GM12878 (cell line): ENCODE data around the gene EGF. TPM values are rescaled to one million over a fixed set of nuclear protein-coding genes. Genes with fewer than 3 reads are reported as not detected.
A peak's percentile ranks its signal among the peaks of the same experiment; 100 is the strongest.

Experiments
- ATAC-seq: fragments of 200-7000 bp; cut with Tn5 transposase; 3 replicates; pipeline ENCODE4 v1.9.1; 2020; ENCODE audit warnings: mild to moderate bottlenecking, moderate library complexity
- BruUV-seq: library from RNA; stranded (reverse); fragments of 400-500 nt; replicated peaks from 2 replicates; lab custom pipeline; 2021; lab: Mats Ljungman, UMichigan
- CTCF ChIA-PET: fragments of 300-600 bp; sonication (Branson Sonifier 250); formaldehyde crosslinking; extraction: SDS; loops from one replicate; lab custom pipeline; 2021; ENCODE audit warnings: inconsistent platforms; lab: Yijun Ruan, JAX
- POLR2A ChIA-PET: fragments of 350-600 bp; formaldehyde crosslinking; extraction: SDS; loops from one replicate; lab custom pipeline; 2021; ENCODE audit warnings: inconsistent platforms; lab: Charles Lee
- RAD21 ChIA-PET: fragments of 300-600 bp; sonication (Branson Sonifier 250); formaldehyde crosslinking; loops from one replicate; lab custom pipeline; 2023; ENCODE audit warnings: antibody characterized with exemption; ENCODE audit not compliant: unreplicated experiment; lab: Charles Lee
- SMC1A ChIA-PET: fragments of 300-600 bp; sonication (Branson Sonifier 250); formaldehyde crosslinking; loops from one replicate; lab custom pipeline; 2023; ENCODE audit not compliant: unreplicated experiment, uncharacterized antibody; lab: Charles Lee
- DNase-seq: peaks from one replicate; pipeline ENCODE4 v3.0.0-alpha.2; 2011; ENCODE audit warnings: low read depth, low spot score
- FAIRE-seq: peaks from 3 replicates; lab custom pipeline; 2011; peaks lifted over from hg19 to GRCh38; lab: Jason Lieb, UNC
- H2AFZ ChIP-seq: 2 replicates; pipeline ENCODE4 v1.6.0; 2011; ENCODE audit warnings: low read depth, low read length, control low read depth; ENCODE audit not compliant: control insufficient read depth
- H3K27ac ChIP-seq: 2 replicates; pipeline ENCODE4 v1.5.1; 2011; ENCODE audit warnings: control low read depth; ENCODE audit not compliant: control insufficient read depth, insufficient read depth
- H3K27me3 ChIP-seq, 2 experiments: replicated peaks in 1 of 2; 2 replicates each; pipeline versions ENCODE4 v1.6.0 to v1.6.1; 2011; ENCODE audit warnings: low read length in 1 of 2; ENCODE audit not compliant: control insufficient read depth in 2 of 2, insufficient read depth in 2 of 2
- H3K36me3 ChIP-seq, 2 experiments: 2 replicates each; pipeline ENCODE4 v1.5.1; 2011; ENCODE audit warnings: low read length in 1 of 2; ENCODE audit not compliant: control insufficient read depth in 2 of 2, insufficient read depth in 2 of 2
- H3K4me1 ChIP-seq: 2 replicates; pipeline ENCODE4 v1.6.1; 2011; ENCODE audit warnings: mild to moderate bottlenecking, low read length, moderate library complexity, mixed read lengths; ENCODE audit not compliant: control insufficient read depth, insufficient read depth
- H3K4me2 ChIP-seq: 2 replicates; pipeline ENCODE4 v1.6.0; 2011; ENCODE audit warnings: control low read depth; ENCODE audit not compliant: control insufficient read depth, insufficient read depth
- H3K4me3 ChIP-seq: fragments of 200-600 bp; sonication (generic); 2 replicates; pipeline ENCODE4 v1.5.1; 2016
- H3K79me2 ChIP-seq: 2 replicates; pipeline ENCODE4 v1.6.0; 2011; ENCODE audit warnings: low read length; ENCODE audit not compliant: control insufficient read depth, insufficient read depth
- H3K9ac ChIP-seq: 2 replicates; pipeline ENCODE4 v1.8.0; 2011; ENCODE audit warnings: low read length, control low read depth, mixed read lengths; ENCODE audit not compliant: control insufficient read depth, insufficient read depth
- H3K9me3 ChIP-seq: replicated peaks from 3 replicates; pipeline ENCODE4 v1.5.1; 2011; ENCODE audit warnings: mild to moderate bottlenecking, low read length; ENCODE audit not compliant: control insufficient read depth, insufficient read depth
- H4K20me1 ChIP-seq: 2 replicates; pipeline ENCODE4 v1.6.0; 2011; ENCODE audit not compliant: control insufficient read depth, insufficient read depth
- ASH2L ChIP-seq: fragments of 300-600, 200-600 bp; sonication (generic); IDR thresholded peaks from 2 replicates; pipeline ENCODE4 v1.6.1; 2017; ENCODE audit warnings: low read depth, mild to moderate bottlenecking, borderline replicate concordance
- BRCA1 ChIP-seq: IDR thresholded peaks from 2 replicates; pipeline ENCODE4 v1.6.1; 2011; ENCODE audit warnings: low read depth, low read length, improper control_type of control experiment
- CBX5 ChIP-seq: sonication (generic); IDR thresholded peaks from 2 replicates; pipeline ENCODE4 v1.6.1; 2016; ENCODE audit warnings: low read depth, moderate library complexity, mild to moderate bottlenecking, inconsistent platforms
- ESRRA ChIP-seq: IDR thresholded peaks from 2 replicates; pipeline ENCODE4 v1.6.1; 2012; ENCODE audit warnings: mild to moderate bottlenecking, low read length, improper control_type of control experiment
- MEF2B ChIP-seq: fragments of 450-650 bp; IDR thresholded peaks from 2 replicates; pipeline ENCODE4 v1.6.1; 2018; ENCODE audit warnings: mild to moderate bottlenecking, moderate library complexity; ENCODE audit not compliant: partially characterized antibody, poor library complexity, severe bottlenecking
- NFIC ChIP-seq: IDR thresholded peaks from 2 replicates; pipeline ENCODE4 v1.6.1; 2012; ENCODE audit warnings: low read depth, mild to moderate bottlenecking, inconsistent platforms, low read length, moderate library complexity
- NFXL1 ChIP-seq: fragments of 450-650 bp; IDR thresholded peaks from 2 replicates; pipeline ENCODE4 v1.6.1; 2017; ENCODE audit warnings: antibody characterized with exemption, mild to moderate bottlenecking, borderline replicate concordance
- NKRF ChIP-seq: fragments of 450-650 bp; conservative IDR thresholded peaks from 2 replicates; pipeline ENCODE4 v1.6.1; 2017; ENCODE audit warnings: mild to moderate bottlenecking, moderate library complexity
- NR2C1 ChIP-seq: fragments of 450-650 bp; IDR thresholded peaks from 2 replicates; pipeline ENCODE4 v1.6.1; 2017; ENCODE audit warnings: antibody characterized with exemption, mild to moderate bottlenecking, moderate library complexity
- NRF1 ChIP-seq: conservative IDR thresholded peaks from 2 replicates; pipeline ENCODE4 v1.6.1; 2011; ENCODE audit warnings: mild to moderate bottlenecking, low read depth, low read length, improper control_type of control experiment
- PML ChIP-seq: IDR thresholded peaks from 2 replicates; pipeline ENCODE4 v1.6.1; 2012; ENCODE audit warnings: low read length, inconsistent platforms
- POLR2AphosphoS5 ChIP-seq: IDR thresholded peaks from 2 replicates; pipeline ENCODE4 v1.6.1; 2011; ENCODE audit warnings: mild to moderate bottlenecking, low read length, inconsistent platforms
- RCOR1 ChIP-seq: conservative IDR thresholded peaks from 2 replicates; pipeline ENCODE4 v1.6.1; 2012; ENCODE audit warnings: low read depth, low read length, improper control_type of control experiment
- SMAD1 ChIP-seq: fragments of 450-650 bp; IDR thresholded peaks from 2 replicates; pipeline ENCODE4 v1.6.1; 2018; ENCODE audit warnings: mild to moderate bottlenecking, low read depth; ENCODE audit not compliant: partially characterized antibody
- TARDBP ChIP-seq: IDR thresholded peaks from 2 replicates; pipeline ENCODE4 v1.6.1; 2016; ENCODE audit warnings: borderline replicate concordance
- WRNIP1 ChIP-seq: IDR thresholded peaks from 2 replicates; pipeline ENCODE4 v1.6.1; 2011; ENCODE audit warnings: low read depth, low read length, improper control_type of control experiment, borderline replicate concordance
- ZNF207 ChIP-seq: fragments of 450-650 bp; IDR thresholded peaks from 2 replicates; pipeline ENCODE4 v1.6.1; 2014; ENCODE audit warnings: antibody characterized with exemption, mild to moderate bottlenecking, borderline replicate concordance
- ZZZ3 ChIP-seq: IDR thresholded peaks from 2 replicates; pipeline ENCODE4 v1.6.1; 2011; ENCODE audit warnings: low read depth; ENCODE audit not compliant: control insufficient read depth, insufficient read length
- WGBS: methylation state at CpG from one replicate; pipeline ENCODE4 v1.1.6; 2016; ENCODE audit warnings: low lambda C conversion rate; ENCODE audit not compliant: insufficient replicate concordance, insufficient coverage; ENCODE audit errors: missing lambda C conversion rate; 5-methylcytosine and 5-hydroxymethylcytosine counted together
- in situ Hi-C: fragments of 300-500 bp; cut with MboI; formaldehyde crosslinking; loops from 9 replicates; pipeline ENCODE4 v1.14.3; 2018; ENCODE audit warnings: mixed read lengths
- intact Hi-C: fragments of 100-400 bp; cut with micrococcal nuclease; formaldehyde crosslinking; loops from one replicate; pipeline ENCODE4 v1.14.2; 2022; ENCODE audit not compliant: unreplicated experiment
- polyA plus RNA-seq, 11 experiments: library from polyadenylated mRNA; depleted of rRNA in 4 of 11; unstranded in 6 of 11; stranded (reverse) in 5 of 11; fragments of >200 nt; fragmentation: Nextera tagmentation in 4 of 11; fragmentation: Illumina TruSeq in 1 of 11; extraction: Ambion mirVana in 4 of 11; extraction: Trizol in 1 of 11; gene quantifications; 1 replicate in 1 of 11; 2 replicates in 10 of 11; pipeline versions ENCODE4 v1.2.1 to v1.2.3, GENCODE V29; 2011 to 2016; ENCODE audit warnings: inconsistent platforms in 2 of 11, missing spikeins in 2 of 11, low read depth in 1 of 11
- total RNA-seq, 4 experiments: library from RNA; depleted of rRNA in 3 of 4; stranded (reverse); fragments of >200 nt in 3 of 4; fragmentation: Illumina TruSeq in 1 of 4; extraction: Trizol in 1 of 4; gene quantifications; 2 replicates each; pipeline versions ENCODE4 v1.2.1 to v1.2.3, GENCODE V29; 2013 to 2021
- TF ChIP-seq, protein P1 (sequence below): fragments of 450-650 bp; IDR thresholded peaks from 2 replicates; pipeline ENCODE4 v1.6.1; 2017; ENCODE audit warnings: mild to moderate bottlenecking

Gene EGF
- total and polyA plus RNA-seq, 10 of the 15 experiments (the other 5 are each of a cell fraction or from before 2014, with no cell fraction given), result 0.02 to 0.90 (median 0.19) TPM; not detected in 4

DNA sequence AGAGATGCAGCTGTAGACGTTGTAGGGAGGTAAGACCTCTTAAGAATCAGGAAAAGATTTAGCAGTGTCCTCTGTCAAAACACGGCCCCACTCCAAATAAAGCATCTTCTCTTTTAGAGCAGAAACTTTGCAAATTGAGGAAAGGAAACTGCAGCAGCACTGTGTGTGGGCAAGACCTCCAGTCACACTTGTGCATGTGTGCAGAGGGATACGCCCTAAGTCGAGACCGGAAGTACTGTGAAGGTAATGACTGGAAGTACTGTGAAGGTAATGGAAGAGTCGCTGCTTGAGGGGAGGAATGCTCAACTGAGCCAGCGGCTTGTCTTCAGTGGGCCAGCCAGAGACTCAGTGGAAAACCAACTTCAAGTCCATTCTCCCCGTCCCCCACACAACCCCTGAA is 46.5 kb downstream of the EGF start:
- BruUV-seq, result no TSS peak
- peak; percentile 45; the same call in 1 of the 3 replicates for ATAC-seq
- TF ChIP-seq NKRF (no peak), NR2C1 (no peak), BRCA1 (no peak), ZZZ3 (no peak), NFIC (no peak), ZNF207 (no peak), POLR2AphosphoS5 (no peak), NFXL1 (no peak), PML (no peak), ASH2L (no peak), RCOR1 (no peak), MEF2B (no peak), ESRRA (no peak), CBX5 (no peak), SMAD1 (no peak), TARDBP (no peak), NRF1 (no peak), WRNIP1 (no peak)
- TF ChIP-seq, protein P1, sequence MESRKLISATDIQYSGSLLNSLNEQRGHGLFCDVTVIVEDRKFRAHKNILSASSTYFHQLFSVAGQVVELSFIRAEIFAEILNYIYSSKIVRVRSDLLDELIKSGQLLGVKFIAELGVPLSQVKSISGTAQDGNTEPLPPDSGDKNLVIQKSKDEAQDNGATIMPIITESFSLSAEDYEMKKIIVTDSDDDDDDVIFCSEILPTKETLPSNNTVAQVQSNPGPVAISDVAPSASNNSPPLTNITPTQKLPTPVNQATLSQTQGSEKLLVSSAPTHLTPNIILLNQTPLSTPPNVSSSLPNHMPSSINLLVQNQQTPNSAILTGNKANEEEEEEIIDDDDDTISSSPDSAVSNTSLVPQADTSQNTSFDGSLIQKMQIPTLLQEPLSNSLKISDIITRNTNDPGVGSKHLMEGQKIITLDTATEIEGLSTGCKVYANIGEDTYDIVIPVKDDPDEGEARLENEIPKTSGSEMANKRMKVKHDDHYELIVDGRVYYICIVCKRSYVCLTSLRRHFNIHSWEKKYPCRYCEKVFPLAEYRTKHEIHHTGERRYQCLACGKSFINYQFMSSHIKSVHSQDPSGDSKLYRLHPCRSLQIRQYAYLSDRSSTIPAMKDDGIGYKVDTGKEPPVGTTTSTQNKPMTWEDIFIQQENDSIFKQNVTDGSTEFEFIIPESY, result no peak
- Histone ChIP-seq H3K4me2 (no peak overlapping the region), H3K9ac (no peak overlapping the region), H3K9me3 (no peaks in the 10 kb centered on the region), H3K36me3 (no peaks in the 10 kb centered on the region), H4K20me1 (no peaks in the 10 kb centered on the region), H3K79me2 (no peaks in the 10 kb centered on the region), H3K27ac (no peak overlapping the region), H3K4me1 (no peaks in the 10 kb centered on the region), H2AFZ (no peak overlapping the region), H3K27me3 (no peaks in the 10 kb centered on the region; a peak in 1 of 4 replicates), H3K4me3 (no peak overlapping the region)
- no peak for FAIRE-seq
- intact Hi-C loops, result no loop called here
- SMC1A ChIA-PET, result no interaction called here
- CTCF ChIA-PET, result interaction anchor here (0.6 kb wide), 1 partner anchor 579 kb away, joined by 4 read pairs; no protein-coding TSS in a partner anchor
- DNase-seq, result no peak
- in situ Hi-C loops, result no loop called here
- RAD21 ChIA-PET, result no interaction called here
- POLR2A ChIA-PET, result interaction anchor here (0.6 kb wide), 1 partner anchor 514 kb away, joined by 3 read pairs; no protein-coding TSS in a partner anchor
- 12% methylated on average over 8 of the region's 8 CpGs for WGBS
